Prostate gland (tissue), 2 donors: ENCODE measurements around the gene ZFHX3.

Source experiments
- CTCF ChIP-seq, 4 experiments: fragments of 200-600 bp in 2 of 4; fragments of 450-650 bp in 2 of 4; sonication (generic) in 2 of 4; IDR thresholded peaks; 1 replicate in 3 of 4; 2 replicates in 1 of 4; pipeline ENCODE4 v1.5.1; 2016 to 2019; ENCODE audit warnings: antibody characterized with exemption in 4 of 4, mild to moderate bottlenecking in 2 of 4, moderate library complexity in 2 of 4
- POLR2A ChIP-seq: fragments of 450-650 bp; IDR thresholded peaks from one replicate; pipeline ENCODE4 v1.6.1; 2016; ENCODE audit warnings: antibody characterized with exemption, mild to moderate bottlenecking
- POLR2AphosphoS5 ChIP-seq: sonication (generic); formaldehyde crosslinking; IDR thresholded peaks from one replicate; pipeline ENCODE4 v1.6.1; 2017; ENCODE audit warnings: antibody characterized with exemption

DNA sequence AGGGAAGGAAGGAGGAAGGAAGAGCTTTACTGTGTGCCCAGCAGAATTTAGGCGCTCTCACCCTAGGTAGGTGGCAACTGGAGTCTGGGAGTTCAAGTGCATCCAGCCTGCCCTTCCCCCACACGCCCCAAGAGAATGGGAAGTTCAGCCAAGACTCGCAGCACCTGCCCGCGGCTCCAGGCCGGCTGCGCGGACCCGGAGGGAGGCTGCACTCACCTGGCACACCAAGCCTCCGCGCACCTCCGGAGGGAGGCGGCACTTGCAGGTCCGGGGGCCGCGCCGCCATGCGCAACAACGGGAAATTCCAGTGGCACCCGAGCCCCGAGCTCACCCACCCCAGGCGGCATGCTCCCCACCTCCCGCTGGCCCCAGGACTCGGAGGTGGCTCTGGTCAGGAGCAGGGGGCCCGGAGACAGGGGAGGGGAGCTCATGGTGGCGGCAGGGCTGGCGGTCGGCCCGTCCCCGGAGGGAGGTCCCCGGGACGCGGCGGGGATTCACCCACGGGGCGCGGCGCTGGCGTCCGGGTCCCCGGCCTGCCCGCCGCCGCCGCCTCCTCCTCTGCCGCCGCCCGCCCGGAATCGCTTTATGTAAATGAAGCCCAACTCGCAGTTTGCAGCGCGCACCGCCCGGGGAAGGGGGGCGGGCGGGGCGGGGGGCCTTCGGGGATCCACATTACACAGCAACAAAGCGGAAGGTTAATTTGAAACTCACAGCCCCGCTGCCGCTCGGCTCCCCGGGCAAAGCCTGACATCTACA lies at the start of gene ZFHX3:
- peak; percentile 11 for TF ChIP-seq POLR2A
- peak in 1 of 4 experiments; percentile 29 for TF ChIP-seq CTCF (IDR thresholded peaks at IDR 0.05)
- TF ChIP-seq POLR2AphosphoS5 = peak; percentile 62
